ENCODE data around the gene GRAMD1A. TPM values are rescaled to one million over a fixed set of nuclear protein-coding genes. Genes with fewer than 3 reads are reported as not detected.
"Not testable (repeated sequence)": the region's sequence is repeated elsewhere in the genome, so short reads cannot be mapped to it uniquely, and the experiment has no call there.

The GRAMD1A gene
- total RNA-seq, 1 experiment from 2014 or later, result 125 TPM

DNA sequence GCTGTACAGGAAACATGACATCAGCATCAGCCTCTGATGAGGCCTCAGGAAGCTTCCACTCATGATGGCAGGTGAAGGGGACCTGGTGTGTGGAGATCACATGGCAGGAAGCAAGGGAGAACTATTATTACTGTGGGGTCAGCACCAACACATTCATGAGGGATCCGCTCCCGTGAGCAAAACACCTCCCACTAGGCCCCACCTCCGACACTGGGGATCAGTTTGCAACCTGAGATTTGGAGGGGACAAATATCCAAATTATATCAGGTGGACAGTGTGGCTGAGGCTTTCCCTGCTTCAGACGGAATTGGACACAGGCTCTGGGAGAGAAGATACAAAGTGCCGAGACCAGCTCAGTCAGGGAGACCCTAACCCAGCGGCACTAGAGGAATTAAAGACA lies 30.4 kb upstream of the GRAMD1A start:
- peaks cover 15 to 22% of the 10 kb centered on the region in 2 experiments for H3K4me1 Mint-ChIP-seq
- no peak overlapping the region for H2BK12ac ChIP-seq (ENCODE audit: insufficient read length, low read depth, low read length)
- no peak overlapping the region for H4K91ac ChIP-seq (ENCODE audit: insufficient read length, low read depth, low read length)
- no peak overlapping the region for H3K14ac ChIP-seq (ENCODE audit: insufficient read depth, low read length)
- H2BK15ac ChIP-seq (ENCODE audit: low read depth, low read length), result no peak overlapping the region
- no peak overlapping the region for H2BK120ac ChIP-seq (ENCODE audit: low read depth, low read length, poor library complexity, severe bottlenecking)
- H3K79me2 ChIP-seq (ENCODE audit: insufficient read depth, low read length), result no peaks in the 10 kb centered on the region
- no peak overlapping the region for H3K9ac ChIP-seq (ENCODE audit: extremely low read depth, insufficient read length, low read length)
- no peaks in the 10 kb centered on the region for H3K27me3 ChIP-seq (ENCODE audit: insufficient read depth, low read length)
- H4K8ac ChIP-seq (replicated peaks; ENCODE audit: insufficient read length, low read depth, low read length), result no peak overlapping the region
- no peak overlapping the region for H2BK20ac ChIP-seq (ENCODE audit: low read depth, low read length, poor library complexity, severe bottlenecking)
- no peak overlapping the region for H3K4me2 ChIP-seq (ENCODE audit: insufficient read depth, insufficient read length, low read length)
- H2BK5ac ChIP-seq (ENCODE audit: insufficient read length, low read length), result no peak overlapping the region
- H3K79me1 ChIP-seq (ENCODE audit: insufficient read depth, low read depth, low read length, poor library complexity, severe bottlenecking), result no peaks in the 10 kb centered on the region
- no peaks in the 10 kb centered on the region for H4K20me1 ChIP-seq (ENCODE audit: control insufficient read depth, insufficient read depth, insufficient read length)
- peaks cover 20 to 39% (median 22%) of the 10 kb centered on the region in 3 experiments for H3K36me3 Mint-ChIP-seq (ENCODE audit: insufficient read depth in 1 of 3, low read depth in 3 of 3)
- peak overlapping the region in 1 of 2 experiments; percentile 51; a peak in 1 of 5 replicates for H3K4me3 Mint-ChIP-seq
- H3K4me1 ChIP-seq (ENCODE audit: insufficient read depth, low read length), result no peaks in the 10 kb centered on the region
- no peak overlapping the region for H3K18ac ChIP-seq (ENCODE audit: insufficient read length, low read depth, low read length)
- peaks cover 50 to 53% of the 10 kb centered on the region in 2 experiments for H3K9me3 Mint-ChIP-seq
- no peak overlapping the region for H3K4ac ChIP-seq (ENCODE audit: low read depth, low read length)
- no peak overlapping the region for H3K27ac Mint-ChIP-seq
- no peak overlapping the region for H3K56ac ChIP-seq (ENCODE audit: insufficient read length, low read depth, low read length)
- H3T11ph ChIP-seq (ENCODE audit: low read length), result no peak overlapping the region
- peaks cover 24% of the 10 kb centered on the region for H3K9me3 ChIP-seq (ENCODE audit: control insufficient read depth, low read depth, low read length)
- H3K23ac ChIP-seq (ENCODE audit: insufficient read length, low read depth, low read length), result no peak overlapping the region
- TF ChIP-seq CTCF (conservative IDR thresholded peaks at IDR 0.05), result no peak
- no peak overlapping the region for H3K27ac ChIP-seq (ENCODE audit: insufficient read length, low read depth, low read length)
- H2AFZ ChIP-seq (ENCODE audit: low read length), result no peak overlapping the region
- H4K5ac ChIP-seq (ENCODE audit: insufficient read length, low read depth, low read length), result no peak overlapping the region
- peaks cover 29% of the 10 kb centered on the region for H3K27me3 Mint-ChIP-seq (ENCODE audit: low read depth)
- no peak for DNase-seq
- WGBS (ENCODE audit: extremely low coverage, insufficient read length, low lambda C conversion rate), result no CpG with 5 or more reads among the region's 6 CpGs
- H2AK5ac ChIP-seq (ENCODE audit: insufficient read length, low read length), result no peak overlapping the region
- H3K23me2 ChIP-seq (ENCODE audit: insufficient read length, low read depth, low read length, poor library complexity, severe bottlenecking), result no peaks in the 10 kb centered on the region

- H3K4me3 Mint-ChIP-seq, DNase-seq: not testable (repeated sequence)
- WGBS (ENCODE audit: extremely low coverage, insufficient read length, low lambda C conversion rate), result no CpG with 5 or more reads among the region's 12 CpGs
Measured at GRCh38 chr19:34970185-34970780, 29.8 kb upstream of the GRAMD1A start.

More at GRCh38 chr19:34970185-34970780, 29.8 kb upstream of the GRAMD1A start:
- H4K20me1 ChIP-seq (ENCODE audit: control insufficient read depth, insufficient read depth, insufficient read length); H2BK120ac ChIP-seq (ENCODE audit: low read depth, low read length, poor library complexity, severe bottlenecking); H4K5ac ChIP-seq (ENCODE audit: insufficient read length, low read depth, low read length); H3K79me2 ChIP-seq (ENCODE audit: insufficient read depth, low read length); H3K4ac ChIP-seq (ENCODE audit: low read depth, low read length); H3K79me1 ChIP-seq (ENCODE audit: insufficient read depth, low read depth, low read length, poor library complexity, severe bottlenecking); H3K23me2 ChIP-seq (ENCODE audit: insufficient read length, low read depth, low read length, poor library complexity, severe bottlenecking); H3T11ph ChIP-seq (ENCODE audit: low read length); H3K4me2 ChIP-seq (ENCODE audit: insufficient read depth, insufficient read length, low read length); H3K56ac ChIP-seq (ENCODE audit: insufficient read length, low read depth, low read length); H3K14ac ChIP-seq (ENCODE audit: insufficient read depth, low read length); H2AFZ ChIP-seq (ENCODE audit: low read length); H3K27me3 ChIP-seq (ENCODE audit: insufficient read depth, low read length); H3K18ac ChIP-seq (ENCODE audit: insufficient read length, low read depth, low read length); H4K8ac ChIP-seq (replicated peaks; ENCODE audit: insufficient read length, low read depth, low read length); H2BK15ac ChIP-seq (ENCODE audit: low read depth, low read length); H3K9ac ChIP-seq (ENCODE audit: extremely low read depth, insufficient read length, low read length); H2BK12ac ChIP-seq (ENCODE audit: insufficient read length, low read depth, low read length); H3K27ac ChIP-seq (ENCODE audit: insufficient read length, low read depth, low read length); H4K91ac ChIP-seq (ENCODE audit: insufficient read length, low read depth, low read length); H2BK20ac ChIP-seq (ENCODE audit: low read depth, low read length, poor library complexity, severe bottlenecking); H2BK5ac ChIP-seq (ENCODE audit: insufficient read length, low read length); H3K23ac ChIP-seq (ENCODE audit: insufficient read length, low read depth, low read length); H3K4me1 ChIP-seq (ENCODE audit: insufficient read depth, low read length); H3K27ac Mint-ChIP-seq; H2AK5ac ChIP-seq (ENCODE audit: insufficient read length, low read length): not testable (repeated sequence)
- peaks cover 20 to 26% of the 10 kb centered on the region in 2 experiments for H3K4me1 Mint-ChIP-seq
- peaks cover 20 to 36% (median 22%) of the 10 kb centered on the region in 3 experiments for H3K36me3 Mint-ChIP-seq (ENCODE audit: insufficient read depth in 1 of 3, low read depth in 3 of 3)
- peaks cover 47 to 49% of the 10 kb centered on the region in 2 experiments for H3K9me3 Mint-ChIP-seq
- peaks cover 24% of the 10 kb centered on the region for H3K9me3 ChIP-seq (ENCODE audit: control insufficient read depth, low read depth, low read length)
- peaks cover 25% of the 10 kb centered on the region for H3K27me3 Mint-ChIP-seq (ENCODE audit: low read depth)
